ENCODE results near the gene CEMIP. TPM values are rescaled to one million over a fixed set of nuclear protein-coding genes. Genes with fewer than 3 reads are reported as not detected.
"Not testable (repeated sequence)": the region's sequence is repeated elsewhere in the genome, so short reads cannot be mapped to it uniquely, and the experiment has no call there.

CEMIP gene
- total and polyA plus RNA-seq, 4 donors, result 11.6 to 257 (median 62.6) TPM

DNA sequence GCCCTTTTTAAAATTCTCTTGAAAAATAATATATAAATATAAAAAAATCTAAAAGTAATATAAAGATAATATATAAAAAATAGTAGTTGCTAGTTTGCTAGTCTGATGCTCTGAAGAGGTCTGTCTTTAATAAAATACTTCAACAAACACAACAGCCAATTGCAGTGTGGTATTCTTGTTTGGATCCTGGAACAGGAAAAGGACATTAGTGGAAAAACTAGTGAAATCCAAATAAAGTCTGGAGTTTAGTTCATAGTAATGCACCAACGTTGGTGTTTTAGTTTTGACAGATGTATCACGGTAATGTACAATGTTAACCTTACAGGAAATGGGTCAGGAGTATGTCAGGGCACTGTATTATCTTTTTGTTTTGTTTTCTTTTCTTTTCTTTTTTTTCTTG lies 26.0 kb upstream of the CEMIP start:
- no CpG with 5 or more reads among the region's 2 CpGs for WGBS (ENCODE audit: insufficient coverage)
- H3K36me3 ChIP-seq (ENCODE audit: control insufficient read depth, insufficient read depth, low read length), result peaks cover 2% of the 10 kb centered on the region
- H3K4me1 ChIP-seq (ENCODE audit: control insufficient read depth, insufficient read depth, low read length), result peaks cover 14% of the 10 kb centered on the region
- H3K27me3 ChIP-seq (ENCODE audit: control insufficient read depth, insufficient read depth, low read length), result no peaks in the 10 kb centered on the region
- no peak for DNase-seq (ENCODE audit: low read depth in 4 of 6, low spot score in 6 of 6)
- no peaks in the 10 kb centered on the region for H3K9me3 ChIP-seq (ENCODE audit: control insufficient read depth, insufficient read depth, low read length)
- no peak overlapping the region for H3K27ac ChIP-seq (ENCODE audit: low read depth, low read length)
- H3K4me3 ChIP-seq (ENCODE audit: low read depth, low read length), result no peak overlapping the region

DNA sequence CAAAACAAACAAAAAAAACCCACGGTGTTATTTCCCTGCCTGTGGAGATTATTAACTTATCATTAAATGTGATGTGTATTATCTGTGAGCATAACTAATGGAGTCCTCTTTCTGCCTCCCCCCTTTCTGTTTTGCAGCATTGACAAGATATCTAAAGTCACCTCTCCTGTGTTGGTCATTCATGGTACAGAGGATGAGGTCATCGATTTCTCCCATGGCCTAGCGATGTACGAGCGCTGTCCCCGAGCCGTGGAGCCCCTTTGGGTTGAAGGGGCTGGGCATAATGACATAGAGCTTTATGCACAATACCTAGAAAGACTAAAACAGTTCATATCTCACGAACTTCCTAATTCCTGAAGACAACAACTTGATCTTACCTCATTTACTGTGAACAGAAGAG lies 25.2 kb upstream of the CEMIP start:
- no peak overlapping the region for H3K27ac ChIP-seq (ENCODE audit: low read depth, low read length)
- H3K36me3 ChIP-seq (ENCODE audit: control insufficient read depth, insufficient read depth, low read length), result peaks cover 2% of the 10 kb centered on the region
- WGBS (ENCODE audit: insufficient coverage), result no CpG with 5 or more reads among the region's 8 CpGs
- H3K9me3 ChIP-seq (ENCODE audit: control insufficient read depth, insufficient read depth, low read length), result no peaks in the 10 kb centered on the region
- no peak for DNase-seq (ENCODE audit: low read depth in 4 of 6, low spot score in 6 of 6)
- peaks cover 14% of the 10 kb centered on the region for H3K4me1 ChIP-seq (ENCODE audit: control insufficient read depth, insufficient read depth, low read length)
- no peaks in the 10 kb centered on the region for H3K27me3 ChIP-seq (ENCODE audit: control insufficient read depth, insufficient read depth, low read length)
- H3K4me3 ChIP-seq (ENCODE audit: low read depth, low read length), result no peak overlapping the region

DNA sequence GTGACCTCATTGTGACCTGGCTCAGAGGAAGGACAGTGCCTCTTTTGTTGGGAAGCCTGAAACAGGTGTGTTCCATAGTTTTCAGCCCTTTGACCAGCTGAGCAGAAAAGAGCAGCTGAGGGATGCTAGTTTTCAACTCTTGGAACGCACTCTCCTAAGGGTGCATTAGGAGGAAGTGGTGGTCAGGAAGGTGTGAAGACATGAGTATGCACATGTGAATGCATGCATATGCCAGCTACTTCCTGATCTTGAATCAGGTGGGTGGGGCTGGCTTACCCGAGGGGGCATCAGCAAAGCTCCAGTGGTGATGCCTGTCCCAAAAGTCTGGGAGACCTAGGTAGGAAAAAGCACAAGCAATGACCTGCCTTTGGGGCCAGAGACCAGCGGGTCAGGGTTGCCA lies 23.3 kb upstream of the CEMIP start:
- no peak for DNase-seq (ENCODE audit: low read depth in 4 of 6, low spot score in 6 of 6)
- Histone ChIP-seq H3K9me3 (ENCODE audit: control insufficient read depth, insufficient read depth, low read length) (no peaks in the 10 kb centered on the region), H3K4me1 (ENCODE audit: control insufficient read depth, insufficient read depth, low read length) (peaks cover 9% of the 10 kb centered on the region), H3K4me3 (ENCODE audit: low read depth, low read length) (no peak overlapping the region), H3K27me3 (ENCODE audit: control insufficient read depth, insufficient read depth, low read length) (no peaks in the 10 kb centered on the region), H3K27ac (ENCODE audit: low read depth, low read length) (no peak overlapping the region), H3K36me3 (ENCODE audit: control insufficient read depth, insufficient read depth, low read length) (peaks cover 2% of the 10 kb centered on the region)
- WGBS (ENCODE audit: insufficient coverage), result 86% methylated on average over 2 of the region's 3 CpGs

GRCh38 chr15:80758130-80758745 lies 20.9 kb upstream of the CEMIP start:
- H3K27me3 ChIP-seq (ENCODE audit: control insufficient read depth, insufficient read depth, low read length), result no peaks in the 10 kb centered on the region
- DNase-seq (ENCODE audit: low read depth in 4 of 6, low spot score in 6 of 6), result no peak
- 71% methylated on average over 2 of the region's 6 CpGs for WGBS (ENCODE audit: insufficient coverage)
- peaks cover 3% of the 10 kb centered on the region for H3K4me1 ChIP-seq (ENCODE audit: control insufficient read depth, insufficient read depth, low read length)
- H3K4me3 ChIP-seq (ENCODE audit: low read depth, low read length), result no peak overlapping the region
- no peaks in the 10 kb centered on the region for H3K9me3 ChIP-seq (ENCODE audit: control insufficient read depth, insufficient read depth, low read length)
- H3K36me3 ChIP-seq (ENCODE audit: control insufficient read depth, insufficient read depth, low read length), result peaks cover 2% of the 10 kb centered on the region
- H3K27ac ChIP-seq (ENCODE audit: low read depth, low read length), result no peak overlapping the region

GRCh38 chr15:80760960-80761359 lies 18.2 kb upstream of the CEMIP start:
- Histone ChIP-seq H3K4me1 (ENCODE audit: control insufficient read depth, insufficient read depth, low read length) (peaks cover 2% of the 10 kb centered on the region), H3K27ac (ENCODE audit: low read depth, low read length) (no peak overlapping the region), H3K36me3 (ENCODE audit: control insufficient read depth, insufficient read depth, low read length) (no peaks in the 10 kb centered on the region), H3K4me3 (ENCODE audit: low read depth, low read length) (no peak overlapping the region), H3K9me3 (ENCODE audit: control insufficient read depth, insufficient read depth, low read length) (no peaks in the 10 kb centered on the region), H3K27me3 (ENCODE audit: control insufficient read depth, insufficient read depth, low read length) (no peaks in the 10 kb centered on the region)
- peak in 1 of 6 donors; percentile 43 for DNase-seq (ENCODE audit: low read depth in 4 of 6, low spot score in 6 of 6)
- 86% methylated on average over 1 of the region's 4 CpGs for WGBS (ENCODE audit: insufficient coverage)

DNA sequence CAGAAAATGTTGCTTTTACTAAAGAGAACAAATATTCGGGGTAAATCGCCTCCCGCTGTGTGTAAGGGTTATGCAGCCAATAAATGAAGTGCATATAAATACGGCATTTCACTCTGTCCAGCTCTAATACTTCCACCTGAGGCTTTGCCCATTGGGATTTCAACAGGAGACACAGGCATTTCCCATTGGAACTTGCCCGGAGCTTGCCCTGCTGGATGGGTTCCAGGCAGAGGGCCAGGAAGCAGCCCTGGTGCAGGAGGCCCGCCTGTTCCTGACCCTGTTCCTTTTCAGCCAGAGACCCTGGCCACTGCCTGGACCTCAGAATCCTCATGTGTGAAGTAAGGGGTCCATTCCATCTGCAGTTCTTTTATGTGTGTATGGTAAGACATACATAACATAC lies 17.4 kb upstream of the CEMIP start:
- no peaks in the 10 kb centered on the region for H3K4me1 ChIP-seq (ENCODE audit: control insufficient read depth, insufficient read depth, low read length)
- no peak overlapping the region for H3K27ac ChIP-seq (ENCODE audit: low read depth, low read length)
- H3K9me3 ChIP-seq (ENCODE audit: control insufficient read depth, insufficient read depth, low read length), result no peaks in the 10 kb centered on the region
- H3K4me3 ChIP-seq (ENCODE audit: low read depth, low read length), result no peak overlapping the region
- no peak for DNase-seq (ENCODE audit: low read depth in 4 of 6, low spot score in 6 of 6)
- 100% methylated on average over 2 of the region's 6 CpGs for WGBS (ENCODE audit: insufficient coverage)
- H3K27me3 ChIP-seq (ENCODE audit: control insufficient read depth, insufficient read depth, low read length), result no peaks in the 10 kb centered on the region
- H3K36me3 ChIP-seq (ENCODE audit: control insufficient read depth, insufficient read depth, low read length), result no peaks in the 10 kb centered on the region

DNA sequence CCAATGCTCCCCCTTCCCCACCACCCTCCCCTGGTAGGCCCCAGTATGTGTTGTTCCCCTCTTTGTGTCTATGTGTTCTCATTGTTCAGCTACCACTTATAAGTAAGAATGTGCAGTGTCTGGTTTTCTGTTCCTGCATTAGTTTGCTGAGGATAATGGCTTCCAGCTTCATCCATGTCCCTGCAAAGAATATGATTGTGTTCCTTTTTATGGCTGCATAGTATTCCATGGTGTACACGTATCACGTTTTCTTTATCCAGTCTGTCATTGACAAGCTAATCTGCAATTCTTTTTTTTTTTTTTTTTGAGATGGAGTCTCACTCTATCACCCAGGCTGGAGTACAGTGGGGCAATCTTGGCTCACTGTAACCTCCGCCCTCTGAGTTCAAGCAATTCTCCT lies 15.9 kb upstream of the CEMIP start:
- 100% methylated on average over 1 of the region's 3 CpGs for WGBS (ENCODE audit: insufficient coverage)
- DNase-seq (ENCODE audit: low read depth in 4 of 6, low spot score in 6 of 6); H3K36me3 ChIP-seq (ENCODE audit: control insufficient read depth, insufficient read depth, low read length); H3K27me3 ChIP-seq (ENCODE audit: control insufficient read depth, insufficient read depth, low read length); H3K9me3 ChIP-seq (ENCODE audit: control insufficient read depth, insufficient read depth, low read length); H3K4me1 ChIP-seq (ENCODE audit: control insufficient read depth, insufficient read depth, low read length); H3K4me3 ChIP-seq (ENCODE audit: low read depth, low read length); H3K27ac ChIP-seq (ENCODE audit: low read depth, low read length): not testable (repeated sequence)

GRCh38 chr15:80764535-80764934 lies 14.6 kb upstream of the CEMIP start:
- Histone ChIP-seq H3K4me1 (ENCODE audit: control insufficient read depth, insufficient read depth, low read length) (no peaks in the 10 kb centered on the region), H3K27ac (ENCODE audit: low read depth, low read length) (no peak overlapping the region), H3K27me3 (ENCODE audit: control insufficient read depth, insufficient read depth, low read length) (no peaks in the 10 kb centered on the region), H3K9me3 (ENCODE audit: control insufficient read depth, insufficient read depth, low read length) (no peaks in the 10 kb centered on the region), H3K4me3 (ENCODE audit: low read depth, low read length) (no peak overlapping the region), H3K36me3 (ENCODE audit: control insufficient read depth, insufficient read depth, low read length) (no peaks in the 10 kb centered on the region)
- no peak for DNase-seq (ENCODE audit: low read depth in 4 of 6, low spot score in 6 of 6)
- WGBS (ENCODE audit: insufficient coverage), result 87% methylated on average over 3 of the region's 3 CpGs

GRCh38 chr15:80766275-80766674 lies 12.9 kb upstream of the CEMIP start:
- DNase-seq (ENCODE audit: low read depth in 4 of 6, low spot score in 6 of 6), result no peak
- WGBS (ENCODE audit: insufficient coverage), result 100% methylated on average over 2 of the region's 3 CpGs
- no peak overlapping the region for H3K4me3 ChIP-seq (ENCODE audit: low read depth, low read length)

DNA sequence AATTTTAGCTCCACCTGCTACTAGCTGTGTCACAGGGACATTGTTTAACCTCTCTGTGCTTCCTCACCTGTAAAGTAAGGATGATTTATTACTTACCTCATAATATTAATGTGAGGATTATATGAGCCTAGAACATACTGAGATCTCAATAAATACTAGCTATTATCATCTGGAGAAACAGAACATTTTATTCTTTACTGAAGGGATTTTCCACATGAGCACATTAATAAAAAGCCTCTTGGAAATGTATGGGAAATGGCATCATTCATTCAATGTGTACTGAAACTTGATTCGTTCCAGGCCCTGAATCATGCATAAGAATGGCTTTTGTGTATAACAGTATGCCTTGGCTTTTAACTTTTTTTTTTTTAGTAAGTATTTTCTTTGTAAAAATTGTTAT lies 11.0 kb upstream of the CEMIP start:
- Histone ChIP-seq H3K4me1 (ENCODE audit: control insufficient read depth, insufficient read depth, low read length) (no peaks in the 10 kb centered on the region), H3K9me3 (ENCODE audit: control insufficient read depth, insufficient read depth, low read length) (no peaks in the 10 kb centered on the region), H3K27ac (ENCODE audit: low read depth, low read length) (no peak overlapping the region), H3K27me3 (ENCODE audit: control insufficient read depth, insufficient read depth, low read length) (no peaks in the 10 kb centered on the region), H3K36me3 (ENCODE audit: control insufficient read depth, insufficient read depth, low read length) (no peaks in the 10 kb centered on the region), H3K4me3 (ENCODE audit: low read depth, low read length) (no peak overlapping the region)
- DNase-seq (ENCODE audit: low read depth in 4 of 6, low spot score in 6 of 6), result no peak
- no CpG with 5 or more reads among the region's 1 CpG for WGBS (ENCODE audit: insufficient coverage)

More at GRCh38 chr15:80766275-80766674, 12.9 kb upstream of the CEMIP start:
- H3K9me3 ChIP-seq (ENCODE audit: control insufficient read depth, insufficient read depth, low read length), result no peaks in the 10 kb centered on the region
- H3K27me3 ChIP-seq (ENCODE audit: control insufficient read depth, insufficient read depth, low read length), result no peaks in the 10 kb centered on the region
- no peak overlapping the region for H3K27ac ChIP-seq (ENCODE audit: low read depth, low read length)
- H3K4me1 ChIP-seq (ENCODE audit: control insufficient read depth, insufficient read depth, low read length), result no peaks in the 10 kb centered on the region
- H3K36me3 ChIP-seq (ENCODE audit: control insufficient read depth, insufficient read depth, low read length), result no peaks in the 10 kb centered on the region

Measured in spinal cord (tissue), 10 donors.